HepG2 (cell line): ENCODE data around the gene MEF2A.

ENCODE experiments used
- MYC ChIP-seq: sonication (generic); formaldehyde crosslinking; IDR thresholded peaks from 2 replicates; pipeline ENCODE4 v1.9.0; 2021; ENCODE audit warnings: missing genetic modification reagents, borderline replicate concordance
- RBM39 ChIP-seq: fragments of 200-400 bp; formaldehyde crosslinking; IDR thresholded peaks from one replicate; pipeline ENCODE4 v1.6.1; 2018; ENCODE audit warnings: antibody characterized with exemption, mild to moderate bottlenecking, low read depth, low read length; ENCODE audit not compliant: poor library complexity, severe bottlenecking
- ZNF570 ChIP-seq: sonication (generic); formaldehyde crosslinking; IDR thresholded peaks from 2 replicates; pipeline ENCODE4 v1.4.0; 2020; ENCODE audit warnings: mild to moderate bottlenecking, missing genetic modification reagents, borderline replicate concordance
- ZNF644 ChIP-seq: IDR thresholded peaks from 2 replicates; pipeline ENCODE4 v1.6.1; 2016; ENCODE audit warnings: low read depth
- TF ChIP-seq, protein P1 (sequence below): sonication (generic); formaldehyde crosslinking; IDR thresholded peaks from 2 replicates; pipeline ENCODE4 v1.4.0; 2020; ENCODE audit warnings: mild to moderate bottlenecking, missing genetic modification reagents, borderline replicate concordance

DNA sequence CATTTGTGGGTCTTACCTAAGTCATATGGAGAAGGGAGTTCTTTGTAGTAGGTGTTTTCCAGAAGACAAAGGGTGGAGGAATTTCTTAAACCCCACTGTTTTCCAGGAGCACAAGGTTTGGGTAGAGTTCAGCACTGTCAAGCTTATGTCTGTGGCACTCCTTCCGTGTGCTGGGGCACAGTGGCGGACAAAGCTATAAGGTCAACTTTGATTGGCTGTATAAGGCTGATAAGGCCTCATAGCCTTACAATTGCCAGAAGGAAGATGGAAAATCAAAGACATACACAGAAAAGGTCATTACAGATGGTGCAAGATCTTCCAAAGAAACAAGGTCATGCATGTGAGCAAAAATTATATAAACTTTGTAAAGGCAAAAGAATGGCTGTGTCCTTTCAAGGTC lies 170.9 kb downstream of the MEF2A start:
- TF ChIP-seq ZNF644 (no peak), ZNF570 (CRISPR knock-in tag) (no peak), RBM39 (no peak), MYC (CRISPR knock-in tag) (no peak)
- TF ChIP-seq, protein P1, sequence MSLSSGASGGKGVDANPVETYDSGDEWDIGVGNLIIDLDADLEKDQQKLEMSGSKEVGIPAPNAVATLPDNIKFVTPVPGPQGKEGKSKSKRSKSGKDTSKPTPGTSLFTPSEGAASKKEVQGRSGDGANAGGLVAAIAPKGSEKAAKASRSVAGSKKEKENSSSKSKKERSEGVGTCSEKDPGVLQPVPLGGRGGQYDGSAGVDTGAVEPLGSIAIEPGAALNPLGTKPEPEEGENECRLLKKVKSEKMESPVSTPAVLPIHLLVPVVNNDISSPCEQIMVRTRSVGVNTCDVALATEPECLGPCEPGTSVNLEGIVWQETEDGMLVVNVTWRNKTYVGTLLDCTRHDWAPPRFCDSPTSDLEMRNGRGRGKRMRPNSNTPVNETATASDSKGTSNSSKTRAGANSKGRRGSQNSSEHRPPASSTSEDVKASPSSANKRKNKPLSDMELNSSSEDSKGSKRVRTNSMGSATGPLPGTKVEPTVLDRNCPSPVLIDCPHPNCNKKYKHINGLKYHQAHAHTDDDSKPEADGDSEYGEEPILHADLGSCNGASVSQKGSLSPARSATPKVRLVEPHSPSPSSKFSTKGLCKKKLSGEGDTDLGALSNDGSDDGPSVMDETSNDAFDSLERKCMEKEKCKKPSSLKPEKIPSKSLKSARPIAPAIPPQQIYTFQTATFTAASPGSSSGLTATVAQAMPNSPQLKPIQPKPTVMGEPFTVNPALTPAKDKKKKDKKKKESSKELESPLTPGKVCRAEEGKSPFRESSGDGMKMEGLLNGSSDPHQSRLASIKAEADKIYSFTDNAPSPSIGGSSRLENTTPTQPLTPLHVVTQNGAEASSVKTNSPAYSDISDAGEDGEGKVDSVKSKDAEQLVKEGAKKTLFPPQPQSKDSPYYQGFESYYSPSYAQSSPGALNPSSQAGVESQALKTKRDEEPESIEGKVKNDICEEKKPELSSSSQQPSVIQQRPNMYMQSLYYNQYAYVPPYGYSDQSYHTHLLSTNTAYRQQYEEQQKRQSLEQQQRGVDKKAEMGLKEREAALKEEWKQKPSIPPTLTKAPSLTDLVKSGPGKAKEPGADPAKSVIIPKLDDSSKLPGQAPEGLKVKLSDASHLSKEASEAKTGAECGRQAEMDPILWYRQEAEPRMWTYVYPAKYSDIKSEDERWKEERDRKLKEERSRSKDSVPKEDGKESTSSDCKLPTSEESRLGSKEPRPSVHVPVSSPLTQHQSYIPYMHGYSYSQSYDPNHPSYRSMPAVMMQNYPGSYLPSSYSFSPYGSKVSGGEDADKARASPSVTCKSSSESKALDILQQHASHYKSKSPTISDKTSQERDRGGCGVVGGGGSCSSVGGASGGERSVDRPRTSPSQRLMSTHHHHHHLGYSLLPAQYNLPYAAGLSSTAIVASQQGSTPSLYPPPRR (CRISPR knock-in tag), result no peak
